Ishikawa (cell line): ENCODE results near the gene CD300LD.

ENCODE experiments used
- CEBPB ChIP-seq: IDR thresholded peaks from 2 replicates; pipeline ENCODE4 v1.6.1; 2012
- CREB1 ChIP-seq: IDR thresholded peaks from 2 replicates; pipeline ENCODE4 v1.6.1; 2012; ENCODE audit warnings: low read depth
- EGR1 ChIP-seq: IDR thresholded peaks from 2 replicates; pipeline ENCODE4 v1.6.1; 2012
- EP300 ChIP-seq: IDR thresholded peaks from 2 replicates; pipeline ENCODE4 v1.6.1; 2012; ENCODE audit warnings: borderline replicate concordance
- FOXM1 ChIP-seq: IDR thresholded peaks from 2 replicates; pipeline ENCODE4 v1.6.1; 2012; ENCODE audit warnings: low read depth, borderline replicate concordance
- NFIC ChIP-seq: IDR thresholded peaks from 2 replicates; pipeline ENCODE4 v1.6.1; 2012
- RAD21 ChIP-seq: IDR thresholded peaks from 2 replicates; pipeline ENCODE4 v1.6.1; 2012; ENCODE audit warnings: low read depth
- TAF1 ChIP-seq: IDR thresholded peaks from 2 replicates; pipeline ENCODE4 v1.6.1; 2012; ENCODE audit warnings: low read depth, mild to moderate bottlenecking
- TCF12 ChIP-seq: IDR thresholded peaks from 2 replicates; pipeline ENCODE4 v1.6.1; 2012; ENCODE audit warnings: low read depth
- TEAD4 ChIP-seq: IDR thresholded peaks from 2 replicates; pipeline ENCODE4 v1.6.1; 2012
- YY1 ChIP-seq: IDR thresholded peaks from 2 replicates; pipeline ENCODE4 v1.6.1; 2012; ENCODE audit warnings: low read depth
- ZBTB7A ChIP-seq: IDR thresholded peaks from 2 replicates; pipeline ENCODE4 v1.6.1; 2012; ENCODE audit warnings: low read depth
- TF ChIP-seq, protein P1 (sequence below): IDR thresholded peaks from 2 replicates; pipeline ENCODE4 v1.6.1; 2012; ENCODE audit warnings: low read depth, mild to moderate bottlenecking
- TF ChIP-seq, protein P2 (sequence below): IDR thresholded peaks from 2 replicates; pipeline ENCODE4 v1.6.1; 2012
- TF ChIP-seq, protein P3 (sequence below): IDR thresholded peaks from 2 replicates; pipeline ENCODE4 v1.6.1; 2012

CD300LD gene

DNA sequence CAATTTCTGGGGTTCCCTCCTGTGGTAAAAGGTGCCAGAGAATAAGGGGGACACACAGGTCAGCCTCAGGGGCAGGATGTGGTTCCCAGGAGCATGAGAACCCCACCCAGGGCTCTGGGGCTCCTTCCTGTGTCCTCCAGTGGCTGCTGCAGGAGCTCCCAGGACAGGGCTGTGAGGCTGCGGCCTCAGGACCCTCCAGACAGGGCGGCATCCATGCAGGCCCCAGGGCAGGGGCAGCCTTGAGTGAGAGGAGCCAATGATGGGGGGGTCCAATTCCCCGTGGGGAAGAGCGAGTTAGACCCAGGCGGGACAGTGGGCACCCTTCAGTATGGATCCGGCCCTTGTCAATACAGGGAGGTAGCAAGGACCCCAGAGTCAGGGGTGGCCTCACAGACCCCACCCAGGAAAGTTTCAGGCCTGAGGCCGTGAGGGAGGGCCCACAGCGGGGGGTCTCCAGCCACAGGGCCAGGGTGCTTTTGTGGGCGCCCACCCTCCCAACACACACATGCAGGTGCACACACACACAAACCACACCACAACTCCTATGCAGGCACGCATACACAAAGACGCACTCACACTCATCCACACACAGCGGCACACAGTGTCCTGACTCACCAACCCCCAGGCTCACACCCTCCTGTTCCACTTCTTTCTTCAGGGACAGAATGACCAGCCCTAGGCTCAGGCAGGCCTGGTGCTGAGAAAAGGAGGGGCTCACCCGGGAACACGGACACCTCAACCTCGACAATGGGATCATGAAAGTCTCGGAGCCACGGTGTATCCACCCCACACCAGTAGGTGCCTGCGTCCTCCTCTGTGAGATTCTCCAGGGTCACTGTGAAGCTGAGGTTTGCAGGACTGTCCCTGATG lies 48.0 kb downstream of the CD300LD start:
- TF ChIP-seq RAD21: no peak
- TF ChIP-seq CREB1: no peak
- TF ChIP-seq FOXM1: no peak
- TF ChIP-seq EGR1: no peak
- no peak for TF ChIP-seq EP300
- TF ChIP-seq NFIC: no peak
- TF ChIP-seq, protein P1, sequence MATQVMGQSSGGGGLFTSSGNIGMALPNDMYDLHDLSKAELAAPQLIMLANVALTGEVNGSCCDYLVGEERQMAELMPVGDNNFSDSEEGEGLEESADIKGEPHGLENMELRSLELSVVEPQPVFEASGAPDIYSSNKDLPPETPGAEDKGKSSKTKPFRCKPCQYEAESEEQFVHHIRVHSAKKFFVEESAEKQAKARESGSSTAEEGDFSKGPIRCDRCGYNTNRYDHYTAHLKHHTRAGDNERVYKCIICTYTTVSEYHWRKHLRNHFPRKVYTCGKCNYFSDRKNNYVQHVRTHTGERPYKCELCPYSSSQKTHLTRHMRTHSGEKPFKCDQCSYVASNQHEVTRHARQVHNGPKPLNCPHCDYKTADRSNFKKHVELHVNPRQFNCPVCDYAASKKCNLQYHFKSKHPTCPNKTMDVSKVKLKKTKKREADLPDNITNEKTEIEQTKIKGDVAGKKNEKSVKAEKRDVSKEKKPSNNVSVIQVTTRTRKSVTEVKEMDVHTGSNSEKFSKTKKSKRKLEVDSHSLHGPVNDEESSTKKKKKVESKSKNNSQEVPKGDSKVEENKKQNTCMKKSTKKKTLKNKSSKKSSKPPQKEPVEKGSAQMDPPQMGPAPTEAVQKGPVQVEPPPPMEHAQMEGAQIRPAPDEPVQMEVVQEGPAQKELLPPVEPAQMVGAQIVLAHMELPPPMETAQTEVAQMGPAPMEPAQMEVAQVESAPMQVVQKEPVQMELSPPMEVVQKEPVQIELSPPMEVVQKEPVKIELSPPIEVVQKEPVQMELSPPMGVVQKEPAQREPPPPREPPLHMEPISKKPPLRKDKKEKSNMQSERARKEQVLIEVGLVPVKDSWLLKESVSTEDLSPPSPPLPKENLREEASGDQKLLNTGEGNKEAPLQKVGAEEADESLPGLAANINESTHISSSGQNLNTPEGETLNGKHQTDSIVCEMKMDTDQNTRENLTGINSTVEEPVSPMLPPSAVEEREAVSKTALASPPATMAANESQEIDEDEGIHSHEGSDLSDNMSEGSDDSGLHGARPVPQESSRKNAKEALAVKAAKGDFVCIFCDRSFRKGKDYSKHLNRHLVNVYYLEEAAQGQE: no peak
- no peak for TF ChIP-seq TCF12
- TF ChIP-seq TAF1: no peak
- TF ChIP-seq, protein P2, sequence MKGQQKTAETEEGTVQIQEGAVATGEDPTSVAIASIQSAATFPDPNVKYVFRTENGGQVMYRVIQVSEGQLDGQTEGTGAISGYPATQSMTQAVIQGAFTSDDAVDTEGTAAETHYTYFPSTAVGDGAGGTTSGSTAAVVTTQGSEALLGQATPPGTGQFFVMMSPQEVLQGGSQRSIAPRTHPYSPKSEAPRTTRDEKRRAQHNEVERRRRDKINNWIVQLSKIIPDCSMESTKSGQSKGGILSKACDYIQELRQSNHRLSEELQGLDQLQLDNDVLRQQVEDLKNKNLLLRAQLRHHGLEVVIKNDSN: no peak
- TF ChIP-seq ZBTB7A: no peak
- TF ChIP-seq, protein P3, sequence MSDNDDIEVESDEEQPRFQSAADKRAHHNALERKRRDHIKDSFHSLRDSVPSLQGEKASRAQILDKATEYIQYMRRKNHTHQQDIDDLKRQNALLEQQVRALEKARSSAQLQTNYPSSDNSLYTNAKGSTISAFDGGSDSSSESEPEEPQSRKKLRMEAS: no peak
- no peak for TF ChIP-seq CEBPB
- TF ChIP-seq TEAD4: no peak
- no peak for TF ChIP-seq YY1

DNA sequence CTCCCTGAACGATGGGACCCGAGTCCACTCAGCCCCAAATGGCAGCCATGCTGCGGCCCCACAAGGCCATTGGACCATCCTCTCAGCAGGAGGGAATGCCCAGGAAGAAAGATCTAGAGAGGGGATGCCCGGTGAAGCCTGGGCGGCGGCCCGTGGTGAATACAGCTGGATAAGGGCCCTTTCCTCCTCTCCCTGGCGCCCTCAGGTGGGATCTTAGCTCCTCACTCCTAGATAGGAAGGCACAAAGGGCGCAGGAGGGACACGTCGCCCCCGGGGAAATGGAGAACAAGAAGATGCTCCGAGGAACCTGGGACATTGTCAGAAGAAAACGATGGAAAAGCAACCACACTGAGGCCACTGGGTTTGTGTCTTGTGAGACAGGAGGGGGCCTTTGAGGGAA lies 48.7 kb downstream of the CD300LD start:
- TF ChIP-seq, protein P2: no peak

DNA sequence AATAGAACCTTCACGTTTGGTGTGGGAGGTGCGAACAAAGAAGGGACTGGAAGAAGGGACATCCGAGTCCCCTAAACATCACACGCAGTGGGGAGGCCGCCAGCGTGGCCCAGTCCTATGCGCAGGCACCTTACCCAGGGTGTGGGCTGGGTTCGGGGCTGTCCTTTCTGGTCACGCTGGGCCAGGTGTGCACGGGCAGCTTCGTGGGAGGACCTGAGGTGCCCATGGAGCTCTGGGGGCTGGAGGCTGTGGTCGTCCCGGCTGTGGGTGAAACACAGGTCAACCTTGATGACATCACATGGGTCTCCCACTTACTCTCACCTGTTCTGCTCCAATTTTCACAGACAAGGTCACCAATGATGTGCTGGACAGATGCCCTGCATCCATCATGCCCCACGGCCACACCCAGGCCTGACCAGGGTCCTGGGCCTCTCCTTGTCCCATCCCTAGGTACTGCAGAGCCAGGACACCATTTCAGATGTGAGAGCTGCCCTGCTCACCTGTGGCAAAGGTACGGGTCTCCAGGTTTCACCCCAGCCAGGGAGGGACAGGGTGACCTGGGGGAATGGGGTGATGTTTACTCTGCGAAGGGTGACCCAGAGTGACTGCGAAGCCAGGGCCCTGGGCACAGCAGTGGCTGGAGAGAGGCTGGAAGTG lies 49.2 kb downstream of the CD300LD start:
- no peak for TF ChIP-seq TEAD4
- TF ChIP-seq FOXM1: no peak
- TF ChIP-seq CREB1: no peak
- TF ChIP-seq YY1: no peak
- TF ChIP-seq NFIC: no peak
- no peak for TF ChIP-seq RAD21
- no peak for TF ChIP-seq EP300
- no peak for TF ChIP-seq EGR1
- TF ChIP-seq, protein P2: no peak
- TF ChIP-seq TCF12: no peak
- TF ChIP-seq ZBTB7A: no peak
- TF ChIP-seq CEBPB: no peak
- TF ChIP-seq, protein P1: no peak
- TF ChIP-seq, protein P3: no peak
- no peak for TF ChIP-seq TAF1

DNA sequence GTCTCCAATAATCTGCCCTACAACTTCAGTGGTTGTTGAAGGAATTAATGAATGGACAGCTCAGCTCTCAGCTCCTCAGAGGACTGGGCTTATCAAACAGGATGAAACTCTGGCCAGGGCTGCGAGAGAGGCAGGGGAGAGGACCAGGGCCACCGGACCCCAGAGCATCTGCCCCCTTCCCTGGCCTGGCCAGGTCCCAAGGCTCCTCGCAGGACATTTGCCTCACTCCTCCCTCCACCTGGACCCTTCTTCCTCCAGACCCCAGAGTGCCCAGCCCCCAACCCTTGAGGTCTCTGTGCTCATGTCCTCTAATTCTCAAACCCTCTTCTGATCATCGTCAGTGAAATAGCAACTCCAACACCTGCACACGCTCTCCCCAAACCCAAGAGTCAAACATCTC lies 49.9 kb downstream of the CD300LD start:
- no peak for TF ChIP-seq YY1
- no peak for TF ChIP-seq EP300
- TF ChIP-seq NFIC: no peak
- TF ChIP-seq, protein P2: no peak
- TF ChIP-seq FOXM1: no peak
- TF ChIP-seq, protein P3: no peak
- no peak for TF ChIP-seq TCF12
- TF ChIP-seq RAD21: no peak
- no peak for TF ChIP-seq EGR1
- no peak for TF ChIP-seq TEAD4
- no peak for TF ChIP-seq TAF1
- TF ChIP-seq, protein P1: no peak
- no peak for TF ChIP-seq CREB1
- TF ChIP-seq ZBTB7A: no peak
- no peak for TF ChIP-seq CEBPB
